Right lobe of liver (tissue), 4 donors: ENCODE results near the gene ACSBG1.

Experiments
- CTCF ChIP-seq, 4 donors: fragments of 200-600 bp in 3 of 4; fragments of 450-650 bp in 1 of 4; IDR thresholded peaks; one replicate each; pipeline versions ENCODE4 v1.5.1 to v1.8.0; 2016 to 2022; ENCODE audit warnings: antibody characterized with exemption in 4 of 4, mild to moderate bottlenecking in 2 of 4
- POLR2A ChIP-seq: fragments of 450-650 bp; IDR thresholded peaks from one replicate; pipeline ENCODE4 v1.6.1; 2017; ENCODE audit warnings: antibody characterized with exemption, mild to moderate bottlenecking
- donor health status: DM: no; HTN: no; CAD: no.
- donor health status: DM: no; HTN: no; CAD: no.
- donor health status: DM: no; HTN: yes; CAD: no.

GRCh38 chr15:78259232-78259631, 24.9 kb upstream of the ACSBG1 start:
- TF ChIP-seq CTCF (IDR thresholded peaks at IDR 0.05) (no peak), POLR2A (no peak)
